ENCODE data around the gene PNPLA2.

The PNPLA2 gene

DNA sequence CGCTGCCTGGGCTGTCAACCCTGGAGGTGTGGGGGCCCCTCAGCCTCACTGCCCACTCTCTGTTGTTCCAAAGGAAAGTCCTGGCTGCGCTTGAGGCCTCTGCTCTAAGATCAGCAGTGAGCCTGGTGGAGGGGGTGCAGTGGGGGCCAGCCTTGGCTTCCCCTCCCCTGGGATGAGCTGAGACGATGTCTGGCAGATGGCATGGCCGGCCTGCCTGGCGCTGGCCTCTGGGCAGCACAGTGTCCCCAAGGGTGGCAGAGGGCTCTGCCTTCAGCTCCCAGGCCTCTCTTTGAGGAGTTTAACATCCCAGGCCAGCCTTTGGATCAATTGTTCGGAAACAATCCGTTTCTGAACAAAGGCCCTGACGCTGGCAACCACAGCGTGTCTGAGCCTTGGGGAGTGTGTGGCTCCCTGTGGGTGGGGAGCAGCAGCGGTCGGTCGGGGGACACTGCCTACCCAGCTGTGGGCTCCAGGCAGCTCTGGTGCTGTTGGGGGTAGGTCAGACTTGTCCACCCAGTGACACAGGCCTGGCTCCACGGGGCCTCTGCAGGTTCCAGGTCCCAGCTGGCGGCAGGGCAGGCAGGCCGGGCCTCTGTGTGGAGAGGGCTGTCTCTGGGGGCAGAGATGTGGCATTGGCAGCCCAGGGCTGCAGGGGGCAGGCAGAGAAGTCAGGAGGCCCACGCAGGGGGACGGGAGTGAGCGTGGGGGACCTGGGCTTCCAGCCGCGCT lies 36.1 kb downstream of the PNPLA2 start:
- no peak overlapping the region for H3K9ac ChIP-seq

DNA sequence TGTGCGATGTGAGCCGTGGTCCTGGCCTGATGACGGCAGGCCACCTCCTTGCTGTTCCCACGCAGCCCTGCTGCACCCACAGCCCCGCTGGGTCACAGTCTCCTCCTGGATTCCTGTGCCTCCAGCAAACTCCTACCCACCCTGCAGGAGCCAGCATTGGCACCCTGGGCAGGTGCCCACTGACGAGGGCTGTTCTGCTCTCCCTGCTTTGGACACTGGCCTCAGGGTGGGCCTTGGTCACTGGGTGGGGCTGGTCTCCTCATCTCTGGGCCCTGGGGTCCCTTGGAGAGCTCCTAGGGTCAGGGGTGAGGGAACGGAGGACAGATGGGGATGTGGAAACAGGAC lies 36.6 kb downstream of the PNPLA2 start:
- no peaks in the 10 kb centered on the region for H4K20me1 ChIP-seq (ENCODE audit: insufficient read depth)

More for the DNA sequence above, 36.1 kb downstream of the PNPLA2 start:
- Histone ChIP-seq H3K4me2 (no peak overlapping the region), H4K20me1 (ENCODE audit: insufficient read depth) (no peaks in the 10 kb centered on the region), H2AFZ (ENCODE audit: low read depth) (no peak overlapping the region), H3K4me1 (ENCODE audit: low read depth, poor library complexity, severe bottlenecking) (peaks cover 4% of the 10 kb centered on the region), H3K79me2 (ENCODE audit: insufficient read depth, low read depth) (no peaks in the 10 kb centered on the region), H3K27me3 (ENCODE audit: insufficient read depth, low read depth) (peaks cover 13% of the 10 kb centered on the region; the same call in 1 of the 2 replicates), H3K36me3 (ENCODE audit: insufficient read depth) (no peaks in the 10 kb centered on the region), H3K4me3 (IDR thresholded peaks at IDR 0.05; ENCODE audit: insufficient read depth, low read depth, low read length) (no peak overlapping the region), H3K27ac (no peak overlapping the region)
- TF ChIP-seq, protein P1, sequence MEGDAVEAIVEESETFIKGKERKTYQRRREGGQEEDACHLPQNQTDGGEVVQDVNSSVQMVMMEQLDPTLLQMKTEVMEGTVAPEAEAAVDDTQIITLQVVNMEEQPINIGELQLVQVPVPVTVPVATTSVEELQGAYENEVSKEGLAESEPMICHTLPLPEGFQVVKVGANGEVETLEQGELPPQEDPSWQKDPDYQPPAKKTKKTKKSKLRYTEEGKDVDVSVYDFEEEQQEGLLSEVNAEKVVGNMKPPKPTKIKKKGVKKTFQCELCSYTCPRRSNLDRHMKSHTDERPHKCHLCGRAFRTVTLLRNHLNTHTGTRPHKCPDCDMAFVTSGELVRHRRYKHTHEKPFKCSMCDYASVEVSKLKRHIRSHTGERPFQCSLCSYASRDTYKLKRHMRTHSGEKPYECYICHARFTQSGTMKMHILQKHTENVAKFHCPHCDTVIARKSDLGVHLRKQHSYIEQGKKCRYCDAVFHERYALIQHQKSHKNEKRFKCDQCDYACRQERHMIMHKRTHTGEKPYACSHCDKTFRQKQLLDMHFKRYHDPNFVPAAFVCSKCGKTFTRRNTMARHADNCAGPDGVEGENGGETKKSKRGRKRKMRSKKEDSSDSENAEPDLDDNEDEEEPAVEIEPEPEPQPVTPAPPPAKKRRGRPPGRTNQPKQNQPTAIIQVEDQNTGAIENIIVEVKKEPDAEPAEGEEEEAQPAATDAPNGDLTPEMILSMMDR (conservative IDR thresholded peaks at IDR 0.05; ENCODE audit: low read depth, low read length) = no peak

GRCh38 chr11:855796-856195 lies 37.1 kb downstream of the PNPLA2 start:
- Histone ChIP-seq H3K9ac (no peak overlapping the region), H2AFZ (ENCODE audit: low read depth) (no peak overlapping the region), H3K4me2 (no peak overlapping the region), H3K27me3 (ENCODE audit: insufficient read depth, low read depth) (peaks cover 7% of the 10 kb centered on the region; the same call in 1 of the 2 replicates), H4K20me1 (ENCODE audit: insufficient read depth) (no peaks in the 10 kb centered on the region), H3K36me3 (ENCODE audit: insufficient read depth) (no peaks in the 10 kb centered on the region), H3K79me2 (ENCODE audit: insufficient read depth, low read depth) (no peaks in the 10 kb centered on the region), H3K4me3 (IDR thresholded peaks at IDR 0.05; ENCODE audit: insufficient read depth, low read depth, low read length) (no peak overlapping the region), H3K27ac (no peak overlapping the region), H3K4me1 (ENCODE audit: low read depth, poor library complexity, severe bottlenecking) (peaks cover 14% of the 10 kb centered on the region)
- TF ChIP-seq, protein P1 (conservative IDR thresholded peaks at IDR 0.05; ENCODE audit: low read depth, low read length) = no peak

More for the DNA sequence above, 36.6 kb downstream of the PNPLA2 start:
- no peak overlapping the region for H3K4me3 ChIP-seq (IDR thresholded peaks at IDR 0.05; ENCODE audit: insufficient read depth, low read depth, low read length)
- H3K4me1 ChIP-seq (ENCODE audit: low read depth, poor library complexity, severe bottlenecking) = peaks cover 9% of the 10 kb centered on the region
- no peaks in the 10 kb centered on the region for H3K36me3 ChIP-seq (ENCODE audit: insufficient read depth)
- no peaks in the 10 kb centered on the region for H3K79me2 ChIP-seq (ENCODE audit: insufficient read depth, low read depth)
- H3K4me2 ChIP-seq = no peak overlapping the region
- H2AFZ ChIP-seq (ENCODE audit: low read depth) = no peak overlapping the region
- H3K27me3 ChIP-seq (ENCODE audit: insufficient read depth, low read depth) = peaks cover 12% of the 10 kb centered on the region; the same call in 1 of the 2 replicates
- TF ChIP-seq, protein P1 (conservative IDR thresholded peaks at IDR 0.05; ENCODE audit: low read depth, low read length) = no peak
- no peak overlapping the region for H3K27ac ChIP-seq
- no peak overlapping the region for H3K9ac ChIP-seq

- TF ChIP-seq, protein P1 (conservative IDR thresholded peaks at IDR 0.05; ENCODE audit: low read depth, low read length) = no peak
- H3K9ac ChIP-seq = no peak overlapping the region
- H3K27me3 ChIP-seq (ENCODE audit: insufficient read depth, low read depth) = peaks cover 3% of the 10 kb centered on the region; the same call in 1 of the 2 replicates
- no peaks in the 10 kb centered on the region for H3K79me2 ChIP-seq (ENCODE audit: insufficient read depth, low read depth)
- peaks cover 20% of the 10 kb centered on the region for H3K4me1 ChIP-seq (ENCODE audit: low read depth, poor library complexity, severe bottlenecking)
- no peaks in the 10 kb centered on the region for H3K36me3 ChIP-seq (ENCODE audit: insufficient read depth)
- no peak overlapping the region for H3K27ac ChIP-seq
- no peak overlapping the region for H2AFZ ChIP-seq (ENCODE audit: low read depth)
- H3K4me2 ChIP-seq = no peak overlapping the region
- H3K4me3 ChIP-seq (IDR thresholded peaks at IDR 0.05; ENCODE audit: insufficient read depth, low read depth, low read length) = no peak overlapping the region
- no peaks in the 10 kb centered on the region for H4K20me1 ChIP-seq (ENCODE audit: insufficient read depth)
Measured at GRCh38 chr11:856397-856796, 37.7 kb downstream of the PNPLA2 start.

Data from KMS-11 (cell line).